Neural progenitor cell (in vitro differentiated cells): ENCODE data around the gene SLC25A22. TPM values are rescaled to one million over a fixed set of nuclear protein-coding genes. Genes with fewer than 3 reads are reported as not detected.

Experiments
- DNase-seq: peaks from one replicate; pipeline ENCODE4 v3.0.0-alpha.2; 2016; ENCODE audit warnings: low spot score
- H2AFZ ChIP-seq: fragments of 200-600 bp; sonication (generic); replicated peaks from 2 replicates; pipeline ENCODE4 v1.6.1; 2016; ENCODE audit warnings: antibody characterized with exemption
- H3F3A ChIP-seq: fragments of 200-600 bp; sonication (generic); 2 replicates; pipeline ENCODE4 v1.6.1; 2016; ENCODE audit warnings: antibody characterized with exemption, low read depth
- H3K27ac ChIP-seq: fragments of 200-600 bp; sonication (generic); 2 replicates; pipeline ENCODE4 v1.5.1; 2016; ENCODE audit warnings: mild to moderate bottlenecking
- H3K27me3 ChIP-seq: fragments of 200-600 bp; sonication (generic); 2 replicates; pipeline ENCODE4 v1.6.1; 2016; ENCODE audit warnings: mild to moderate bottlenecking, moderate library complexity
- H3K36me3 ChIP-seq: fragments of 200-600 bp; sonication (generic); 2 replicates; pipeline ENCODE4 v1.5.1; 2016
- H3K4me1 ChIP-seq: fragments of 200-600 bp; sonication (generic); 2 replicates; pipeline ENCODE4 v1.6.1; 2016; ENCODE audit warnings: mixed run types
- H3K4me2 ChIP-seq: fragments of 200-600 bp; sonication (generic); 2 replicates; pipeline ENCODE4 v1.6.1; 2016
- H3K4me3 ChIP-seq: fragments of 200-600 bp; sonication (generic); 2 replicates; pipeline ENCODE4 v1.5.1; 2016
- H3K79me2 ChIP-seq: fragments of 200-600 bp; sonication (generic); 2 replicates; pipeline ENCODE4 v1.6.1; 2016; ENCODE audit warnings: low read depth
- H3K9ac ChIP-seq: fragments of 200-600 bp; sonication (generic); 2 replicates; pipeline ENCODE4 v1.6.1; 2016
- H3K9me3 ChIP-seq: fragments of 200-600 bp; sonication (generic); 2 replicates; pipeline ENCODE4 v1.5.1; 2016; ENCODE audit warnings: low read depth
- H4K20me1 ChIP-seq: fragments of 200-600 bp; sonication (generic); 2 replicates; pipeline ENCODE4 v1.6.1; 2016; ENCODE audit warnings: low read depth
- H3K27ac Mint-ChIP-seq: 3 replicates; pipeline ENCODE4 v1.8.0; 2021; ENCODE audit warnings: mixed read lengths
- H3K27me3 Mint-ChIP-seq: 2 replicates; pipeline ENCODE4 v1.8.0; 2022; ENCODE audit warnings: low read depth, mild to moderate bottlenecking, inconsistent platforms, moderate library complexity, mixed read lengths; ENCODE audit not compliant: insufficient read depth
- H3K36me3 Mint-ChIP-seq: 3 replicates; pipeline ENCODE4 v1.8.0; 2021; ENCODE audit warnings: mixed read lengths
- H3K4me1 Mint-ChIP-seq: 3 replicates; pipeline ENCODE4 v1.8.0; 2021; ENCODE audit warnings: mixed read lengths
- H3K4me3 Mint-ChIP-seq: 3 replicates; pipeline ENCODE4 v1.8.0; 2021; ENCODE audit warnings: mild to moderate bottlenecking, moderate library complexity, mixed read lengths
- H3K9me3 Mint-ChIP-seq: 3 replicates; pipeline ENCODE4 v1.8.0; 2020; ENCODE audit warnings: mixed read lengths
- CTCF ChIP-seq: fragments of 200-600 bp; sonication (generic); IDR thresholded peaks from 2 replicates; pipeline ENCODE4 v1.5.1; 2017; ENCODE audit warnings: antibody characterized with exemption, mild to moderate bottlenecking
- EZH2 ChIP-seq: fragments of 200-600 bp; sonication (generic); IDR thresholded peaks from 2 replicates; pipeline ENCODE4 v1.6.1; 2017; ENCODE audit warnings: antibody characterized with exemption, mild to moderate bottlenecking, moderate library complexity
- EZH2phosphoT487 ChIP-seq: fragments of 200-600 bp; sonication (generic); IDR thresholded peaks from 2 replicates; pipeline ENCODE4 v1.6.1; 2017; ENCODE audit warnings: antibody characterized with exemption
- total RNA-seq: library from RNA; depleted of rRNA; stranded (reverse); fragments of >200 nt; gene quantifications from 2 replicates; pipeline ENCODE4 v1.2.3, GENCODE V29; 2015; ENCODE audit warnings: low replicate concordance

Gene SLC25A22
- total RNA-seq, 1 donor from 2014 or later, result 11.0 TPM

- Histone ChIP-seq H3K4me2 (peak overlapping the region; percentile 79), H3K9ac (no peak overlapping the region), H4K20me1 (peaks cover 37% of the 10 kb centered on the region), H3K79me2 (peaks cover 14% of the 10 kb centered on the region), H2AFZ (no peak overlapping the region), H3F3A (peaks cover 14% of the 10 kb centered on the region), H3K4me3 (no peak overlapping the region), H3K27me3 (no peaks in the 10 kb centered on the region), H3K27ac (no peak overlapping the region), H3K9me3 (no peaks in the 10 kb centered on the region), H3K36me3 (no peaks in the 10 kb centered on the region), H3K4me1 (peaks cover 16% of the 10 kb centered on the region)
- TF ChIP-seq EZH2 (no peak), EZH2phosphoT487 (no peak), CTCF (no peak)
- Mint-ChIP-seq H3K4me3 (peak overlapping the region; percentile 93), H3K36me3 (peaks cover 2% of the 10 kb centered on the region), H3K9me3 (no peaks in the 10 kb centered on the region), H3K4me1 (peaks cover 17% of the 10 kb centered on the region), H3K27ac (no peak overlapping the region), H3K27me3 (peaks cover 7% of the 10 kb centered on the region)
- no peak for DNase-seq
These were observed 2.2 kb downstream of the SLC25A22 start for GRCh38 chr11:795634-796564.

- H3K27ac Mint-ChIP-seq, result no peak overlapping the region
- H3K9me3 Mint-ChIP-seq, result no peaks in the 10 kb centered on the region
- Histone ChIP-seq H2AFZ (no peak overlapping the region), H3K27me3 (no peaks in the 10 kb centered on the region), H3K4me1 (peaks cover 25% of the 10 kb centered on the region), H3F3A (peaks cover 23% of the 10 kb centered on the region), H3K36me3 (no peaks in the 10 kb centered on the region), H3K27ac (no peak overlapping the region), H3K9me3 (no peaks in the 10 kb centered on the region), H3K79me2 (peaks cover 14% of the 10 kb centered on the region), H3K4me3 (no peak overlapping the region), H4K20me1 (peaks cover 43% of the 10 kb centered on the region), H3K4me2 (no peak overlapping the region), H3K9ac (no peak overlapping the region)
- no peak for DNase-seq
- no peak overlapping the region for H3K4me3 Mint-ChIP-seq
- peaks cover 20% of the 10 kb centered on the region for H3K4me1 Mint-ChIP-seq
- TF ChIP-seq EZH2phosphoT487 (no peak), EZH2 (no peak), CTCF (no peak)
- H3K36me3 Mint-ChIP-seq, result peaks cover 2% of the 10 kb centered on the region
- H3K27me3 Mint-ChIP-seq, result peaks cover 7% of the 10 kb centered on the region
These were observed 3.1 kb downstream of the SLC25A22 start for GRCh38 chr11:794766-795633.

- H3K4me1 ChIP-seq, result peaks cover 30% of the 10 kb centered on the region
These were observed 3.9 kb downstream of the SLC25A22 start for GRCh38 chr11:794013-794765.

More at GRCh38 chr11:794013-794765, 3.9 kb downstream of the SLC25A22 start:
- Histone ChIP-seq H3K27me3 (no peaks in the 10 kb centered on the region), H3K9me3 (no peaks in the 10 kb centered on the region), H2AFZ (no peak overlapping the region), H3K9ac (no peak overlapping the region), H3K79me2 (peaks cover 14% of the 10 kb centered on the region), H3K36me3 (no peaks in the 10 kb centered on the region), H3K27ac (no peak overlapping the region), H3K4me3 (no peak overlapping the region), H4K20me1 (peaks cover 45% of the 10 kb centered on the region), H3F3A (peaks cover 26% of the 10 kb centered on the region), H3K4me2 (no peak overlapping the region)
- DNase-seq, result no peak
- no peak overlapping the region for H3K27ac Mint-ChIP-seq
- no peaks in the 10 kb centered on the region for H3K9me3 Mint-ChIP-seq
- H3K27me3 Mint-ChIP-seq, result peaks cover 7% of the 10 kb centered on the region
- peaks cover 2% of the 10 kb centered on the region for H3K36me3 Mint-ChIP-seq
- TF ChIP-seq CTCF (no peak), EZH2phosphoT487 (no peak)
- H3K4me1 Mint-ChIP-seq, result peaks cover 20% of the 10 kb centered on the region
- no peak overlapping the region for H3K4me3 Mint-ChIP-seq
